HCT116 (cell line): ENCODE measurements around the gene GRAP.
"Not testable (repeated sequence)": the region's sequence is repeated elsewhere in the genome, so short reads cannot be mapped to it uniquely, and the experiment has no call there.

Experiments used
- CTCF ChIP-seq, 3 experiments: fragments of 200-600 bp in 1 of 3; sonication (generic) in 1 of 3; IDR thresholded peaks in 2 of 3; conservative IDR thresholded peaks in 1 of 3; 2 replicates each; pipeline ENCODE4 v1.5.1; 2012 to 2017; ENCODE audit warnings: low read depth in 2 of 3, low read length in 2 of 3, antibody characterized with exemption in 1 of 3, borderline replicate concordance in 1 of 3, control low read depth in 1 of 3, mild to moderate bottlenecking in 1 of 3, mixed read lengths in 1 of 3, mixed run types in 1 of 3, moderate library complexity in 1 of 3; ENCODE audit not compliant: insufficient read depth in 1 of 3
- EZH2 ChIP-seq: fragments of 200-600 bp; sonication (generic); IDR thresholded peaks from 2 replicates; pipeline ENCODE4 v1.6.1; 2017; ENCODE audit warnings: antibody characterized with exemption, mixed run types
- EZH2phosphoT487 ChIP-seq: fragments of 200-600 bp; IDR thresholded peaks from 2 replicates; pipeline ENCODE4 v1.6.1; 2018; ENCODE audit warnings: antibody characterized with exemption, borderline replicate concordance
- POLR2AphosphoS5 ChIP-seq: IDR thresholded peaks from 2 replicates; pipeline ENCODE4 v1.6.1; 2011; ENCODE audit warnings: mild to moderate bottlenecking, low read depth, low read length, moderate library complexity
- YY1 ChIP-seq: IDR thresholded peaks from 2 replicates; pipeline ENCODE4 v1.6.1; 2011; ENCODE audit warnings: low read length, low read depth, moderate library complexity, mild to moderate bottlenecking; ENCODE audit not compliant: insufficient replicate concordance; ENCODE audit errors: extremely low read depth
- TF ChIP-seq, protein P1 (sequence below): IDR thresholded peaks from 2 replicates; pipeline ENCODE4 v1.6.1; 2012

- peak; percentile 17 to 37 (median 32); a peak in 4 of 6 replicates for TF ChIP-seq CTCF (IDR thresholded peaks at IDR 0.05 in 2 of 3, conservative IDR thresholded peaks at IDR 0.05 in 1 of 3; ENCODE audit: borderline replicate concordance in 1 of 3, insufficient read depth in 1 of 3, low read depth in 2 of 3, low read length in 2 of 3)
- TF ChIP-seq POLR2AphosphoS5, EZH2phosphoT487, YY1, EZH2: not testable (repeated sequence)
- TF ChIP-seq, protein P1, sequence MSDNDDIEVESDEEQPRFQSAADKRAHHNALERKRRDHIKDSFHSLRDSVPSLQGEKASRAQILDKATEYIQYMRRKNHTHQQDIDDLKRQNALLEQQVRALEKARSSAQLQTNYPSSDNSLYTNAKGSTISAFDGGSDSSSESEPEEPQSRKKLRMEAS: not testable (repeated sequence)
Observed at GRCh38 chr17:19031729-19032128, 15.0 kb downstream of the GRAP start.
